DND-41 (cell line): ENCODE measurements around the gene TMEM209.

Source experiments
- EZH2 ChIP-seq: IDR thresholded peaks from 3 replicates; pipeline ENCODE4 v1.6.1; 2012; ENCODE audit warnings: borderline replicate concordance, low read depth, mild to moderate bottlenecking, moderate library complexity, low read length, inconsistent platforms; ENCODE audit not compliant: severe bottlenecking
- TF ChIP-seq, protein P1 (sequence below): IDR thresholded peaks from 2 replicates; pipeline ENCODE4 v1.5.1; 2012; ENCODE audit warnings: borderline replicate concordance, low read length, moderate library complexity, mild to moderate bottlenecking; ENCODE audit not compliant: poor library complexity, severe bottlenecking; ENCODE audit errors: extremely low read depth

DNA sequence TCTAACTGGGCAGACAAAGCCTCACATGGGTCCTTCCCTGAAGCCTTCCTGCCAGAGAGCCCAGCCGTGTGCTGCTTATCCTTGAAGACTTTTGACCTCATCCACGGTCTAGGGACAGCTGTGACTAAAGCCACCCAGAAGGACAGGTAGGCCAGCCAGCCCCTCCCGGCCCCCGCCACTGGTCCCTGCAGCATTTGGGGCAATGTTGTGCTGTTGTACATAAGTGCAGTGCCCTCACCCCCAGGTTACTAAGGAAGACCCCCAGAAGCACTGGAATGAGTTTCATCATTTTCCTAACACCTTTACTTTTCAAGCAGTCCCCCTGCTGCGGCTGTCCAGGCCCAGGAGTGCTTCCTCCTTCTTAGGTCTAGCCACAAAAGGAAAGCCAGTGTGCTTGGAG lies 43.0 kb downstream of the TMEM209 start:
- TF ChIP-seq, protein P1, sequence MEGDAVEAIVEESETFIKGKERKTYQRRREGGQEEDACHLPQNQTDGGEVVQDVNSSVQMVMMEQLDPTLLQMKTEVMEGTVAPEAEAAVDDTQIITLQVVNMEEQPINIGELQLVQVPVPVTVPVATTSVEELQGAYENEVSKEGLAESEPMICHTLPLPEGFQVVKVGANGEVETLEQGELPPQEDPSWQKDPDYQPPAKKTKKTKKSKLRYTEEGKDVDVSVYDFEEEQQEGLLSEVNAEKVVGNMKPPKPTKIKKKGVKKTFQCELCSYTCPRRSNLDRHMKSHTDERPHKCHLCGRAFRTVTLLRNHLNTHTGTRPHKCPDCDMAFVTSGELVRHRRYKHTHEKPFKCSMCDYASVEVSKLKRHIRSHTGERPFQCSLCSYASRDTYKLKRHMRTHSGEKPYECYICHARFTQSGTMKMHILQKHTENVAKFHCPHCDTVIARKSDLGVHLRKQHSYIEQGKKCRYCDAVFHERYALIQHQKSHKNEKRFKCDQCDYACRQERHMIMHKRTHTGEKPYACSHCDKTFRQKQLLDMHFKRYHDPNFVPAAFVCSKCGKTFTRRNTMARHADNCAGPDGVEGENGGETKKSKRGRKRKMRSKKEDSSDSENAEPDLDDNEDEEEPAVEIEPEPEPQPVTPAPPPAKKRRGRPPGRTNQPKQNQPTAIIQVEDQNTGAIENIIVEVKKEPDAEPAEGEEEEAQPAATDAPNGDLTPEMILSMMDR, result no peak
- no peak for TF ChIP-seq EZH2
